8988T (cell line): ENCODE measurements around the gene NSD1.
"Not testable (repeated sequence)": the region's sequence is repeated elsewhere in the genome, so short reads cannot be mapped to it uniquely, and the experiment has no call there.

Source experiments
- DNase-seq: peaks from one replicate; pipeline ENCODE4 v3.0.0; 2011

NSD1 gene

DNA sequence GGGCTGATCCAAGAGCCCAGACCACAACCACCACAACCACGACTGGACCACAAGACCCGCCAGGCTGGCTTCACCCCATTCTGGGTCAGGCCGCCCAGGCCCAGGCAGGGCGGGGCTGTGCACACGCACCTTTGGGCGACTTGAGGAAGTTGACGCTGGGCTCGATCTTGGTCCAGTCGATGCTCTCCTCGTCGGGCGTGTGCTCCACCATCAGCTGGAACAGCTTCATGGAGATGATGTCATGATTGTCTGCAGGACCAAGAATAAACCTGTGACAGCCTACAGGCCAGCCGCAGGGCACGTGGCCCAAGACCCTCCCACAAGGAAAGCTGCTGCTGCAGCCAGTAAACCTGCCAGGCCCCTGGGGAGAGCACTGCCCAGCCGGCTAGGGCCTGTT lies 200.6 kb downstream of the NSD1 start:
- DNase-seq: no peak

DNA sequence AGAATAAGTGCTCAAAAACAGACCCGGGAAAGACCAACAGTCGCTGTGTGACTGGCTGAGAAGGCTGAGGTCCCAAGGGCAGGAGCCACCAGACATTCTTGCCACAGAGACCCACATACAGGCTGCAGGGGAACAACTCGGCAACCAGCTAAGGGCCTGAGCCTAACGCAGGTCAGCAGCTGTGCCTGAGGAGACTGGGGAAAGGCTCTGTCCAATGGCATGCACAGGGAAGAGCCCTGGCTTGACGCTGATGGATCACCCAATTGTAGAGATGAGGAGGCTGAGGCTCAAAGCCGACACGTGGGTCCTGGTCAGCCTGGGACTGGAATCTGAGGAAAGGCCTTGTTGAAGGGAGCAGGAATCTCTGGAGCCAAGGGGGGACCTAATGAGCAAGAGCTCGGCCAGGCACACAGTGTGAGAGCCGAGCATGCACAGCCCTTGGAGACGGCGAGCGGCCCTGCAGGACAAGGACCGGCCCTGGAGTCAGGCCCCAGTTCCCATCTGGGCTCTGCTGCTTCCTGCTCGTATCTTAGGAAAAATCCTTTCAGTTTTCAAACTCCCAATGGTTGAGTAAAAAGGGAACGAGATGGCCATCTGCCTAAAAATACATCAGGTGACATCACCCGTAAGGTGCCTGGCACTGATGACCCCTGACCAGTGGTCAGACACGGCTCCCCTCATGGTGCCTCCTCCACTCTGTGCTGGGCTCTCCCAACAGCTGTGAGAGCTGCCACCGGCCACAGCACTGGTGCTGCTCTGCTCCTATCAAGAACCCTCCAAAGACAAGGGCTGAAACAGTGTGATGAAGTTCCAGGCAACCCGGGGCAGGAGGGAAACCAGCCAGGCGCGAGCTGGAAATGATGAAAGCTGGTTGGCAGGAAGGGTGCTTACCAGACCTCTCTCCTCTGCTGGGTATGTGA lies 201.5 kb downstream of the NSD1 start:
- no peak for DNase-seq

DNA sequence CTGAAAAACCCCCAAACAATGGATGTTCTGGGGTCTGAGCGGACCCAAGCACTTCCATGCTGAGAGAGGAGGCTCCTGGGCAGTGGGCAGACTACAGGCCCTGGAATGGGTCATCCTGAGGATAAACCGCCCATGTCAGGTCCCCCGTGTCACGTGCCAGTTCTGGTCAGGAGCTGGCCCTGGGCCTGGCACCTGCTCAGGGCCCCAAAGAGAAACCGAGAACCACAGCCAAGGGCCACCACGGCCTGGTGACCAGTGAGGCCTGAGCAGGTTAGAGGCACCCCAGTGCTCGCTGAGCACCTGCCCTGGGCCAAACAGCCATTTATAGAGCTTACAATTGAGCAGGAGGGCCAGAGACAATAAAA lies 202.1 kb downstream of the NSD1 start:
- DNase-seq: no peak

DNA sequence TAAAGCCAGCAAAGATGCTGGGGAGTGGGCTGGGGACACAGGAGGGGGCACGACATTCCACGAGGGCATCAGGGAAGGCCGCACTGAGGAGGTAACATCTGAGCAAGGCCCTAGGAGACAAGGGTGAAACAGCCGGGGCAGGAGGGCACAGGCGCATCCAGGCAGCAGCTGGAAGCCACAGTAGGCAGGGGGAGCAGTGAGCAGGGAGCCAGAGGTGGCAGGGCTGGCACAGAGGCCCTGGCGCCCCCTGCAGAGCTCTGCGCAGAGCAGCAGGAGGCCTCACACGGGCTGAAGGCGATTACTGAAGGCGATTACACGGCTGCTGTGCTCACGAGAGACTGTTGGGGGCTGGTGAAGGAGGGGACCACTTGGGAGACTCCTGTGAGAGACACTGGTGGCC lies 202.5 kb downstream of the NSD1 start:
- DNase-seq: peak; percentile 83

DNA sequence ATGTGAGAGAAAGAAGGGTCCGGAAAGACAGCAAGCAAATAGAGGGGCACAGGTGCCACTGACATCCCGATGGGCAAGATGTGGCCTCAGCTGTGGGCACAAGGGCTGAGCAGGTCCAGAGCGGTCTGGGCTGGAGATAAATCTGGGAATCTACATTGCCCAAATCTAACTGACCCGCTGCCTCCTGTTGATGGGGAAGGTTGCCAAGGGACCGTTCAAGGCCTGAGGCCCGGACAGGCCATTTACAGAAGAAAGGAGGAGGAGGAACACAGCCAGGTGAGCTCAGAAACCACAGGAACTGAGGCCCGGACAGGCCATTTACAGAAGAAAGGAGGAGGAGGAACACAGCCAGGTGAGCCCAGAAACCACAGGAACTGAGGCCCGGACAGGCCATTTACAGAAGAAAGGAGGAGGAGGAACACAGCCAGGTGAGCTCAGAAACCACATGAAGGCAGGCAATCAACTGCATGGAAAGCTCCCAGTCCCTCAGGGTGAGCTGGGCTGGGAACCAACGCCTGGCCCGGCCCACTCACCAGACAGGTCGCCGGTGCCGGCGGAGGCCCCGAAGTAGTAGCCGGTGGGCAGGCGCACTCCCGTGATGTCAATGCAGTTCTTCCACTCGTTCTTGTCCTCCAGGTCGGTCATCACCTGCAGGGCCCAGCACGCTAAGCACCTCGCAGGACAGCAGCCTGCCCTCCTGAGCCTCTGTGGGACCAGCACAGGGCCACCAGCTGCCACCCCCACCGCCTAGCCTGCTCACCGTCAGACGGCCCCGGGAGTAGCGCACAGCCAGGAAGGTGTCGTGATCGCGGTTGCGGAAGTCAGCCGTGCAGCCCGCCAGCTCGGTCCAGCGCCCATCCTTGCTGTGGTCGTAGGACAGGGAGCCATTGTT lies 203.3 kb downstream of the NSD1 start:
- no peak for DNase-seq

DNA sequence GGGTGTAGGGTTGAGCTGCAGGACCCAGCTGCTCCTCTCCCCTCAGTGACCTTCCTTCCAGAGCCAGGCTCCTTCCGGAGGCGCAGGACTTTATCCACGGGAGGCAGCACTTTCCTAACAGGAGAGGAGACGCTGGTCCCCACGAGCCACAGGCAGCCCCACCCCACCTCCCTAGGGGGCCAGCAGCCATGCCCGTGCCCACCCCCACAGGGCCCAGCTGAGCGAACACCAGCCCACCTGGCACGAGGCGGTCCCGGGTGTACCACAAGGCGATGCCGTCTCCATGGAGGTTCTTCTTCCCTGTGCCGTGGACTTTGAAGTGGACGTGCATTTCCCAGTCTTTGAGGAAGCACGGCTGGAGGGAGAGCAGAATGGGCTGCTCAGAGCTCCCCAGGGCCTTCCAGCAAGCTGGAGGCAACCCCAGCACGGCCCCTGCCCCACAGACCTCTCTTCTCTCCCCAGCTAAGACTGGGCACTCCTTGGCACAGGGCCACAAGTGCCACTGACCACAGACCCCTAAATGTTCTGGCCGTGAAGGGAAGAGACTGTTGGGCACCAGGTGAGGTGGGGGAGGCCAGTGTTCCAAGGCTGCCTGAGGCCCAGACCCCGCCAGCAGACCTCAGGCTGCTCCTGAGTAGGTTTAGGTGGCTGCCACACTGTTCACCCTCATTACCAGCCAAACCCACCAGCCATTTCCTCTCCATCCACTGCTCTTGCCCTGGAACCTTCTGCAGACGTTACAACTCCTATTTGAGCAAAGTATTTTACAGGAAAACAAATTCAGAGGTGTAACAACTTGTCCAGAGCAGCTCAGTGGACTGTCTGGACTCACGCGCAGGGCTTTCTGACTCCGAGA lies 204.9 kb downstream of the NSD1 start:
- DNase-seq: no peak

DNA sequence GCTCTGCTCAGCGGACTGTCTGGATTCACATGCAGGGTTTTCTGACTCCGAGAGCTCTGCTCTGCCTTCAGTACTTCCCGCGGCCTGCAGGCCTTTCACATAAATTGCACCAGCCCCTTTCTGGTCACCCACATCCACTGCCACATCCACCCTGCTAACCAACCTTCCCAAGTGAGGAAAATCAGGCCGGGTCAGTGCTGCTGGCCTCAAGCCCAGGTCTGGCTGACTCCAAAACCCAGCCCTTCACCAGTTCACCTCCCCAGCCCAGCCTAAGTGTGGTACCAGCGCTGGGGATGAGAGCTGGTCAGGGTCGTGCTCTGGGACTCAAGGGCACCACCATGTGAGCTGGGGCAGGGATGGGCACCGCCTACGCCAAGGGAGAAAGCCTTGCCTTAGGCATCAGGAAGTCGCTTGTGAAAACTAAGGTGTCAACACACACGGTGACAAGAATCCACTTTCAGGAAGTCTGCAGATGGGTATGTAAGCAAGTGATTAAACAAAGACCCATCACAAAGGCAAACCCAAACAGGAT lies 205.6 kb downstream of the NSD1 start:
- no peak for DNase-seq

DNA sequence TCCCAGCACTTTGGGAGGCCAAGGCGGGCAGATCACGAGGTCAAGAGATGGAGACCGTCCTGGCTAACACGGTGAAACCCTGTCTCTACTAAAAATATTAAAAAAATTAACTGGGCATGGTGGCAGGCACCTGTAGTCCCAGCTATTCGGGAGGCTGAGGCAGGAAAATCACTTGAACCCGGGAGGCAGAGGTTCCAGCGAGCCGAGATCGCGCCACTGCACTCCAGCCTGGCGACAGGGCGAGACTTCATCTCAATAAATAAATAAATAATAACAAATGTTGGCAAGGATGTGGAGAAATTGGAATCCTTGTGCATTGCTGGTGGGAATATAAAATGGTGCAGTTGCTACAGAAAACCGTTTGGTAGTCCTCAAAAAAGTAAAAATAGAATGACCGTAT lies 209.4 kb downstream of the NSD1 start:
- not testable (repeated sequence) for DNase-seq

DNA sequence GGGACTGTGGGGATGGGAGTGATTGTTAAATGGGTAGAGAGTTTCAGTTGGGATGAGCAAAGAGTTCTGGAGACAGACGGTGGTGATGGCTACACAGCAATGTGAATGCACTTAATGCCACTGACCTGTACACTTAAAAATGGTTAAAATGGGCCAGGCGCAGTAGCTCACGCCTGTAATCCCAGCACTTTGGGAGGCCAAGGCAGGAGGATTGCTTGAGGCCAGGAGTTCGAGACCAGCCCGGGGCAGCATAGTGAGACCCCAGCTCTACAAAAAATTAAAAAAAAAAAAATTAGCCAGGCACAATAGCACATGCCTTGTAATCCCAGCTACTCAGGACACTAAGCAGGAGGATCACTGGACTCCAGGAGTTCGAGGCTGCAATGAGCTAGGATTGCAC lies 210.2 kb downstream of the NSD1 start:
- no peak for DNase-seq

DNA sequence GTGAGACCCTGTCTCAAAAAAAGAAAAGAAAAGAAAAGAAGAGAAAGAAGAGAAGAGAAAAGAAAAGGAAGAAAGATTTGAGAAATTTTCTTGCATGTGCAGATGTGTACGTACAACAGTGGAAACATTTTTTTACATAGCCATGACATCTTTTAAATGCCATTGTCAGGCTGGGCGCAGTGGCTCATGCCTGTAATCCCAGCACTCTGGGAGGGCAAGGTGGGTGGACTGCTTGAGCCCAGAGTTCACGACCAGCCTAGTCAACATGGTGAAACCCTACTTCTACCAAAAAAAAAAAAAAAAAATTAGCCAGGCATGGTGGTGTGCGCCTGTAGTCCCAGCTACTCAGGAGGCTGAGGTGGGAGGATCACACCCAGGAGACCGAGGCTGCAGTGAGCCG lies 211.3 kb downstream of the NSD1 start:
- no peak for DNase-seq

DNA sequence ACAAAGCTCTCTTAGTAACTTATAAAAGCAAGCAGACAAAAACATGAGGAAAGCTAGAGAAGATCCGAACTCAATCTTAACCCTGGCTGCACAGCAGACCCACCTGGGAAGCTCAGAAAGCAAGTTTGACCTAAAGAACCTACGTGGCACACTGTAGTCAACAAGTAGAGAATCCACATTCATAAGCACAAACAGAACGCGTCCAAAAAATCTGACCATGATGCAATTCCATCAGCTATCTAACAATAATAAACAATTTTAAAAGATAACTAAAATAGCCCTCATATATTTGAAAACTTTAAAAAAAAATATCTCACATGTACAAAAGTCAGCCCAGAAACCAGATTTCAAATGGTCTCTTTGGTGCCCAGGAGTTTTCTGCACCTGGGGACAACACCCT lies 213.2 kb downstream of the NSD1 start:
- no peak for DNase-seq

DNA sequence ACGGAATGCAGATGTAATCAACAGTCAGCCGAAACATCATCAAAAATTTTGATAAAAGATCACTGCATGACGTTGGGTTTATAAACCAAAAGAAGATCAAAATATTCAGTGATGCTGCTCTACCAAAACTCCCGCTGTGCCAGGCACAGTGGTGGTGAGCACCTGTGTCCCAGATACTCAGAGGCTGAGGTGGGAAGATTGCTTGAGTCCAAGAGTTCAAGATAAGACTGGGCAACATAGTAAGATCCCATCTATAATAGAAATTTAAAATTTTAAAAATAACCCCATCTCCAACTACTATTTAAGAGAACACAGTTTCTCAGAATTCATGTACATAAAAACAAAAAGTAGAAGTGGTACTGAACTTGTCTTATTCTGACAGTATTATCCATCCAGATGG lies 214.1 kb downstream of the NSD1 start:
- DNase-seq: no peak

DNA sequence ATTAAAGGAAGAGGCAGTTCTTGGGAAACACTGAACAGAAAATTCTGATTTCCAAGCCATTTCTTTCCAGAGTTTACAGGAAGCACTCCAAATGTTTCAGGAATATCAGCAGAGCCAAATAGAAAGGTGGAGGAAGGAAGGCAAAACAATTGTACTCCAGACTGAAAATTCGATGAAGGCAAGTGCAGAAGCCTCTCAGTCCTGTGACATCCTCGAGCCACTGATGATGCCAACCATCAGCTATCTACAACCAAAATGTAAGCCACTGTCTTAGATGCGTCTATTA lies 215.7 kb downstream of the NSD1 start:
- no peak for DNase-seq

DNA sequence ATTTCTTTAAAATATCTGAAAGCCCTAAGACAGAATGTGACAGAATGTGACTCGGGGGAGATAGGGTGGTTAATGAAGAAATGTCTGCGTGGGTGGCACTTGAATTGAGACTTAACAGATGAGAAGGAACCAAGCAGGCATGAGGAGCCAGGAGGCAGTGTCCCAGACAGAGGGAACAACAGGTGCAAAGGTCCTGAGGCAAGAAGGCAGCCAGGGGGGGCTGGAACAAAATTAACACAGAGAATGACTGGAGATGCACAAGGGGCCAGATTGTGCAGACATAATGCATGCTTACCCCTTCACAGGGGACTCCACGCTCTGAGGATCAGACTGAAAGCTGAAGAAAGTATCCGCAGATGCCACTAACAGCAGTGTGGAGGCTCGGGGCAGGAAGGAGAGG lies 216.2 kb downstream of the NSD1 start:
- no peak for DNase-seq
